ENCODE measurements around the gene TBC1D20. TPM values are rescaled to one million over a fixed set of nuclear protein-coding genes. Genes with fewer than 3 reads are reported as not detected.

Gene TBC1D20
- total RNA-seq, 1 donor from 2014 or later, result 40.6 TPM

DNA sequence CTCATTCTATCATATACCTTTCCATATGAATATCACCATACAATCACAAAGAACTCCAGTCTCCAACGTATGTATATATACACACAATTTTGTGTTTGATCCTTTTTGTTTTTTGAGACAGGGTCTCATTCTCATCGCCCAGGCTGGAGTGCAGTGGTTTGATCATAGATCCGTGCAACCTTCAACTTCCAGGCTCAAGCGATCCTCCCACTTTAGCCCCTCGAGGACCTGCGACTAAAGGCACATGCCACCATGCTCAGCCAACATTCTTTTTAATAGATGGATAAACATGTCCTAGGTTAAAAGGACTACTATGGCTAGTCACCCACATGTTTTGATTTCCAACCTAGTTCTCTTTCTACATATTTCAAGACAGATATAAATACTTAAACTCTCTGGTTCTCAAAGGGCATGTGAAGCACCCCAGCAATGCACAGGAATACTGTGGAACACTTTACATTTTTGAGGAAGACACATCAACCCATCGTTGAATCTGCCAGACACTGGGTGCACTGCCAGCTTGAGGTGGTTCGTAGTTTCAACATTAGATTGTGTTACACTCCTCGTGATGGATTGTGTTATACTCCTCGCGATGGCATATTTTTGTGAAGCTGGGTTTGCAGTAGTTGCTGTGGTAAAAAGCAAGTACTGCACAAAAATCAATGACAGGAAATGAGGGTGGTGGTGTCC is 40.9 kb upstream of the TBC1D20 start:
- H3K4me2 ChIP-seq (ENCODE audit: low read length), result no peak overlapping the region
- H3K27ac Mint-ChIP-seq (ENCODE audit: unreplicated experiment), result no peak overlapping the region
- no peak overlapping the region for H3K27ac ChIP-seq (ENCODE audit: low read depth, low read length)
- H3K9ac ChIP-seq (ENCODE audit: low read length), result no peak overlapping the region
- no peaks in the 10 kb centered on the region for H3K9me3 ChIP-seq (ENCODE audit: insufficient read depth, low read depth, low read length)
- no peak overlapping the region for H2AFZ ChIP-seq (ENCODE audit: low read depth, low read length)
- no peaks in the 10 kb centered on the region for H3K4me1 ChIP-seq (ENCODE audit: insufficient read depth, low read length)
- no peaks in the 10 kb centered on the region for H3K27me3 ChIP-seq (ENCODE audit: insufficient read depth, low read length)
- H3K79me2 ChIP-seq (ENCODE audit: insufficient read depth, low read length), result peaks cover 35% of the 10 kb centered on the region
- peaks cover 18% of the 10 kb centered on the region for H3K4me1 Mint-ChIP-seq (ENCODE audit: low read depth, unreplicated experiment)
- no peak for DNase-seq (ENCODE audit: low read depth)
- H3K27me3 Mint-ChIP-seq (ENCODE audit: low read depth, unreplicated experiment), result no peaks in the 10 kb centered on the region
- TF ChIP-seq, protein P1, sequence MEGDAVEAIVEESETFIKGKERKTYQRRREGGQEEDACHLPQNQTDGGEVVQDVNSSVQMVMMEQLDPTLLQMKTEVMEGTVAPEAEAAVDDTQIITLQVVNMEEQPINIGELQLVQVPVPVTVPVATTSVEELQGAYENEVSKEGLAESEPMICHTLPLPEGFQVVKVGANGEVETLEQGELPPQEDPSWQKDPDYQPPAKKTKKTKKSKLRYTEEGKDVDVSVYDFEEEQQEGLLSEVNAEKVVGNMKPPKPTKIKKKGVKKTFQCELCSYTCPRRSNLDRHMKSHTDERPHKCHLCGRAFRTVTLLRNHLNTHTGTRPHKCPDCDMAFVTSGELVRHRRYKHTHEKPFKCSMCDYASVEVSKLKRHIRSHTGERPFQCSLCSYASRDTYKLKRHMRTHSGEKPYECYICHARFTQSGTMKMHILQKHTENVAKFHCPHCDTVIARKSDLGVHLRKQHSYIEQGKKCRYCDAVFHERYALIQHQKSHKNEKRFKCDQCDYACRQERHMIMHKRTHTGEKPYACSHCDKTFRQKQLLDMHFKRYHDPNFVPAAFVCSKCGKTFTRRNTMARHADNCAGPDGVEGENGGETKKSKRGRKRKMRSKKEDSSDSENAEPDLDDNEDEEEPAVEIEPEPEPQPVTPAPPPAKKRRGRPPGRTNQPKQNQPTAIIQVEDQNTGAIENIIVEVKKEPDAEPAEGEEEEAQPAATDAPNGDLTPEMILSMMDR (IDR thresholded peaks at IDR 0.05; ENCODE audit: insufficient read depth, low read depth, low read length), result no peak
- TF ChIP-seq EZH2 (IDR thresholded peaks at IDR 0.05; ENCODE audit: insufficient read depth, low read length), result no peak
- FAIRE-seq, result no peak
- H4K20me1 ChIP-seq (ENCODE audit: insufficient read depth, low read length), result peaks cover 22% of the 10 kb centered on the region
- no peak overlapping the region for H3K4me3 ChIP-seq (ENCODE audit: insufficient read depth, low read depth, low read length)
- peaks cover 56% of the 10 kb centered on the region for H3K36me3 ChIP-seq (ENCODE audit: insufficient read depth, low read length)
- H3K4me3 Mint-ChIP-seq (ENCODE audit: unreplicated experiment), result no peak overlapping the region
- peaks cover 2% of the 10 kb centered on the region for H3K9me3 Mint-ChIP-seq (ENCODE audit: unreplicated experiment)
- H3K36me3 Mint-ChIP-seq (ENCODE audit: low read depth, unreplicated experiment), result peaks cover 25% of the 10 kb centered on the region

DNA sequence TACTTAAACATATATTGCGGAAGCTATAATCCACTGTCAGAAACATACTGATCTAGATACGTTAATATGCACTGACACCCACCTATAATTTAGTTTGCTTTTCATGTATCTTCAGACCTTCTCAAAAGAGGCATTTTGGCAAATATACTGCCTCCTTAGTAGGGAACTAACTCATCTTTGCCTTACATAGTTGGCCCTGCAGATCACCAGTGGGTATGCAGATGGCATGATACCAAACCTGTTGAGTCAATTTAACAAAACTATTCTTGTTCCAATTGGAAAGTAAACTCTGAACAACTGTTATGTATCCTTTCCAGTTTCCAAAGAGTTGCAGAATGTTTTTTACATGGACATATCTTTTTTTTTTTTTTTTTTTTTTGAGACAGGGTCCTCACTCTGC is 35.6 kb upstream of the TBC1D20 start:
- H3K27me3 Mint-ChIP-seq (ENCODE audit: low read depth, unreplicated experiment), result no peaks in the 10 kb centered on the region
- no peaks in the 10 kb centered on the region for H3K4me1 ChIP-seq (ENCODE audit: insufficient read depth, low read length)
- H3K36me3 Mint-ChIP-seq (ENCODE audit: low read depth, unreplicated experiment), result peaks cover 21% of the 10 kb centered on the region
- FAIRE-seq, result no peak
- H3K9ac ChIP-seq (ENCODE audit: low read length), result no peak overlapping the region
- H3K4me3 ChIP-seq (ENCODE audit: insufficient read depth, low read depth, low read length), result no peak overlapping the region
- no peak overlapping the region for H3K27ac ChIP-seq (ENCODE audit: low read depth, low read length)
- peaks cover 9% of the 10 kb centered on the region for H3K79me2 ChIP-seq (ENCODE audit: insufficient read depth, low read length)
- H3K4me1 Mint-ChIP-seq (ENCODE audit: low read depth, unreplicated experiment), result peaks cover 2% of the 10 kb centered on the region
- no peaks in the 10 kb centered on the region for H3K9me3 Mint-ChIP-seq (ENCODE audit: unreplicated experiment)
- H3K36me3 ChIP-seq (ENCODE audit: insufficient read depth, low read length), result peaks cover 62% of the 10 kb centered on the region
- no peak overlapping the region for H3K27ac Mint-ChIP-seq (ENCODE audit: unreplicated experiment)
- H3K27me3 ChIP-seq (ENCODE audit: insufficient read depth, low read length), result no peaks in the 10 kb centered on the region
- H3K4me2 ChIP-seq (ENCODE audit: low read length), result no peak overlapping the region
- no peaks in the 10 kb centered on the region for H3K9me3 ChIP-seq (ENCODE audit: insufficient read depth, low read depth, low read length)
- DNase-seq (ENCODE audit: low read depth), result no peak
- no peak overlapping the region for H2AFZ ChIP-seq (ENCODE audit: low read depth, low read length)
- TF ChIP-seq, protein P1 (IDR thresholded peaks at IDR 0.05; ENCODE audit: insufficient read depth, low read depth, low read length), result no peak
- no peak for TF ChIP-seq EZH2 (IDR thresholded peaks at IDR 0.05; ENCODE audit: insufficient read depth, low read length)
- H3K4me3 Mint-ChIP-seq (ENCODE audit: unreplicated experiment), result no peak overlapping the region
- peaks cover 19% of the 10 kb centered on the region for H4K20me1 ChIP-seq (ENCODE audit: insufficient read depth, low read length)

DNA sequence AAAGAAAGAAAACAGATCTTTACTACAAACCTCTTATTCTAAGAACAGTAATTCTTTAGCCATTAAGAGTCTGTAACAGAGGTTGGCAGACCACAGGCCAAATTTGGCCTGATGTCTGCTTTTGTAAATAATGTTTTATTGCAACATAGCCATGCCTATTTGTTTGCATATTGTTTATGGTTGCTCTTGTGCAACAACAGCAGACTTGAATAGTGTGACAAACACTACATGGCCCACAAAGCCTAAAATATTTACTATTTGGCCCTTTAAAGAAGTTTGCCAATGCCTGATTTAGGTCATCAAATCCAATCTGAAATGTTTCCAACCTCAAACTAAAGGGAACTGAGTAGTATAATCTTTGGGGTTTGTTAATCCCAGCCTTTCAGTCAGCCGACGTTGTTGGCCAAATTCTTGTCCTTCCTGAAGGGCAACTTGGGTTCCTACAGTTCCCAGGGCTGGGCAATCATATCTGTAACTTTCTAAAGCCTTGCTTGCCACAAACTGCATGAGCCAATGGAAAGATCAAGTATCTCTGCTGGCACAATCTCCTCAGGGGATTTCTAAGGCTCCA is 33.9 kb upstream of the TBC1D20 start:
- H3K27me3 ChIP-seq (ENCODE audit: insufficient read depth, low read length), result no peaks in the 10 kb centered on the region
- Mint-ChIP-seq H3K9me3 (ENCODE audit: unreplicated experiment) (no peaks in the 10 kb centered on the region), H3K4me3 (ENCODE audit: unreplicated experiment) (no peak overlapping the region), H3K4me1 (ENCODE audit: low read depth, unreplicated experiment) (peaks cover 2% of the 10 kb centered on the region), H3K27ac (ENCODE audit: unreplicated experiment) (no peak overlapping the region), H3K36me3 (ENCODE audit: low read depth, unreplicated experiment) (peaks cover 16% of the 10 kb centered on the region), H3K27me3 (ENCODE audit: low read depth, unreplicated experiment) (no peaks in the 10 kb centered on the region)
- no peak overlapping the region for H3K4me3 ChIP-seq (ENCODE audit: insufficient read depth, low read depth, low read length)
- no peak overlapping the region for H3K9ac ChIP-seq (ENCODE audit: low read length)
- DNase-seq (ENCODE audit: low read depth) (no peak), FAIRE-seq (no peak)
- H3K27ac ChIP-seq (ENCODE audit: low read depth, low read length), result no peak overlapping the region
- H3K9me3 ChIP-seq (ENCODE audit: insufficient read depth, low read depth, low read length), result no peaks in the 10 kb centered on the region
- H2AFZ ChIP-seq (ENCODE audit: low read depth, low read length), result no peak overlapping the region
- TF ChIP-seq, protein P1 (IDR thresholded peaks at IDR 0.05; ENCODE audit: insufficient read depth, low read depth, low read length), result no peak
- no peaks in the 10 kb centered on the region for H3K79me2 ChIP-seq (ENCODE audit: insufficient read depth, low read length)
- H4K20me1 ChIP-seq (ENCODE audit: insufficient read depth, low read length), result peaks cover 29% of the 10 kb centered on the region
- peaks cover 57% of the 10 kb centered on the region for H3K36me3 ChIP-seq (ENCODE audit: insufficient read depth, low read length)
- H3K4me1 ChIP-seq (ENCODE audit: insufficient read depth, low read length), result no peaks in the 10 kb centered on the region
- H3K4me2 ChIP-seq (ENCODE audit: low read length), result no peak overlapping the region

Data from astrocyte (in vitro differentiated cells and primary cell).